ENCODE measurements around the gene PPDPF. TPM values are rescaled to one million over a fixed set of nuclear protein-coding genes. Genes with fewer than 3 reads are reported as not detected.

Gene PPDPF
- total and polyA plus RNA-seq, 2 donors (not counting 3 experiments of a cell fraction or from before 2014, with no cell fraction given), result 52.2 to 219 TPM

DNA sequence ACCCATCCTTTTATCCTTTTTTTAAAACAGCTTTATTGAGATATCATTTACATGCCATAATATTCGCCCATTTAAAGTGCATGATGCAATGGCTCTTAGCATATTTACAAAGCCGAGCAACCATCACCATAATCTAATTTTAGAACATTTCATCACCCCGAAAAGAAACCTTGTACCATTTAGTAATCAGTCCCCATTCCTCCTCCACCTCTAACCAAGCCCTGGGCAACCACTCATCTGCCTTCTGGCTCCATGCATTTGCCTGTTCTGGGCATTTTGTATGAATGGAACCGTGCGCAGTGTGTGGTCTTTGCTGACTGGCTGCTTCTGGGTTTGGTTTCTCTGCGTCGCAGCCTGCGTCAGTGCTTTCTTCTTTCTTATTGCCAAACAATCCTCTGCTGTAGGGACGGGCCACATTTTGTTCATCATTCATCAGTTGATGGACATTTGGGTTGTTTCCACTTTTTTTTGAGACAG, 11.4 kb upstream of the PPDPF start:
- Histone ChIP-seq H3K4me2 (ENCODE audit: insufficient read depth, low read length) (no peak overlapping the region), H2AFZ (ENCODE audit: low read depth, low read length) (no peak overlapping the region), H3K4me1 (ENCODE audit: control insufficient read depth, extremely low read depth, insufficient read depth, low read length) (no peaks in the 10 kb centered on the region), H3K9me3 (replicated peaks; ENCODE audit: control insufficient read depth, insufficient read depth, low read length) (no peaks in the 10 kb centered on the region), H3K79me2 (ENCODE audit: control insufficient read depth, insufficient read depth, low read length) (no peaks in the 10 kb centered on the region), H3K27ac (ENCODE audit: insufficient read depth, low read depth, low read length) (no peak overlapping the region), H3K4me3 (replicated peaks in 1 of 3; ENCODE audit: insufficient read depth in 1 of 3, low read depth in 1 of 3, low read length in 3 of 3) (no peak overlapping the region), H3K36me3 (ENCODE audit: control insufficient read depth in 2 of 2, extremely low read depth in 1 of 2, insufficient read depth in 2 of 2, low read length in 2 of 2) (no peaks in the 10 kb centered on the region), H4K20me1 (replicated peaks; ENCODE audit: control insufficient read depth, extremely low read depth, insufficient read depth, low read length) (no peaks in the 10 kb centered on the region), H3K27me3 (ENCODE audit: control insufficient read depth in 2 of 2, insufficient read depth in 2 of 2, low read length in 2 of 2) (peaks cover 0 to 2% of the 10 kb centered on the region in 2 experiments), H3K9me1 (replicated peaks; ENCODE audit: control insufficient read depth, extremely low read depth, insufficient read depth, low read length) (no peaks in the 10 kb centered on the region), H3K9ac (replicated peaks; ENCODE audit: extremely low read depth, insufficient read depth, low read length) (no peak overlapping the region)
- dilution Hi-C loops (cut with MboI; ENCODE audit: extremely low pct_ligation_motif_present, low sequenced_read_pairs) (no loop called here), intact Hi-C loops (cut with micrococcal nuclease) (no loop called here)
- DNase-seq (ENCODE audit: low read depth, low spot score), result no peak
- no TSS peak for BruUV-seq (replicated peaks)
- TF ChIP-seq JUN (IDR thresholded peaks at IDR 0.05; ENCODE audit: borderline replicate concordance, insufficient read depth, insufficient read length, low read depth) (no peak), FOS (IDR thresholded peaks at IDR 0.05; ENCODE audit: borderline replicate concordance, insufficient read depth, low read length) (no peak), GATA2 (IDR thresholded peaks at IDR 0.05; ENCODE audit: insufficient read depth, insufficient read length, low read depth, low read length) (no peak), POLR2AphosphoS5 (IDR thresholded peaks at IDR 0.05; ENCODE audit: insufficient read depth, low read depth, low read length) (no peak), POLR2A (IDR thresholded peaks at IDR 0.05; ENCODE audit: low read depth, low read length) (no peak), EZH2 (IDR thresholded peaks at IDR 0.05; ENCODE audit: borderline replicate concordance, low read depth, low read length, severe bottlenecking) (no peak), MYC (IDR thresholded peaks at IDR 0.05; ENCODE audit: low read depth, low read length) (no peak)
- TF ChIP-seq, protein P1, sequence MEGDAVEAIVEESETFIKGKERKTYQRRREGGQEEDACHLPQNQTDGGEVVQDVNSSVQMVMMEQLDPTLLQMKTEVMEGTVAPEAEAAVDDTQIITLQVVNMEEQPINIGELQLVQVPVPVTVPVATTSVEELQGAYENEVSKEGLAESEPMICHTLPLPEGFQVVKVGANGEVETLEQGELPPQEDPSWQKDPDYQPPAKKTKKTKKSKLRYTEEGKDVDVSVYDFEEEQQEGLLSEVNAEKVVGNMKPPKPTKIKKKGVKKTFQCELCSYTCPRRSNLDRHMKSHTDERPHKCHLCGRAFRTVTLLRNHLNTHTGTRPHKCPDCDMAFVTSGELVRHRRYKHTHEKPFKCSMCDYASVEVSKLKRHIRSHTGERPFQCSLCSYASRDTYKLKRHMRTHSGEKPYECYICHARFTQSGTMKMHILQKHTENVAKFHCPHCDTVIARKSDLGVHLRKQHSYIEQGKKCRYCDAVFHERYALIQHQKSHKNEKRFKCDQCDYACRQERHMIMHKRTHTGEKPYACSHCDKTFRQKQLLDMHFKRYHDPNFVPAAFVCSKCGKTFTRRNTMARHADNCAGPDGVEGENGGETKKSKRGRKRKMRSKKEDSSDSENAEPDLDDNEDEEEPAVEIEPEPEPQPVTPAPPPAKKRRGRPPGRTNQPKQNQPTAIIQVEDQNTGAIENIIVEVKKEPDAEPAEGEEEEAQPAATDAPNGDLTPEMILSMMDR (IDR thresholded peaks at IDR 0.05; ENCODE audit: extremely low read depth in 1 of 2, insufficient read depth in 1 of 2, low read depth in 1 of 2, low read length in 2 of 2), result no peak
- TF ChIP-seq, protein P2, sequence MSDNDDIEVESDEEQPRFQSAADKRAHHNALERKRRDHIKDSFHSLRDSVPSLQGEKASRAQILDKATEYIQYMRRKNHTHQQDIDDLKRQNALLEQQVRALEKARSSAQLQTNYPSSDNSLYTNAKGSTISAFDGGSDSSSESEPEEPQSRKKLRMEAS (IDR thresholded peaks at IDR 0.05; ENCODE audit: insufficient read depth, insufficient read length), result no peak
- FAIRE-seq, result no peak
- CTCF ChIA-PET, result interaction anchor here (1.9 kb wide), 1 partner anchor 12 kb away, joined by 8 read pairs; no protein-coding TSS in a partner anchor
- POLR2A ChIA-PET, result interaction anchor here (0.7 to 1.6 kb wide), 2 partner anchors 12 to 45 kb away, joined by 3 to 5 read pairs; partner anchors contain the start of gene PPDPF
